Mucosa of stomach (tissue), 1 donor: ENCODE measurements around the gene PADI3.

Source experiments
- H3K27me3 ChIP-seq: one replicate; pipeline ENCODE4 v1.7.0; 2013; ENCODE audit warnings: mild to moderate bottlenecking, low read length; ENCODE audit not compliant: control insufficient read depth, insufficient read depth
- H3K36me3 ChIP-seq: one replicate; pipeline ENCODE4 v1.7.0; 2013; ENCODE audit warnings: low read length; ENCODE audit not compliant: control insufficient read depth, insufficient read depth
- H3K4me1 ChIP-seq: one replicate; pipeline ENCODE4 v1.7.0; 2013; ENCODE audit warnings: mild to moderate bottlenecking, low read length; ENCODE audit not compliant: control insufficient read depth, insufficient read depth
- H3K4me3 ChIP-seq: one replicate; pipeline ENCODE4 v1.7.0; 2013; ENCODE audit warnings: low read length
- H3K9ac ChIP-seq: one replicate; pipeline ENCODE4 v1.7.0; 2013; ENCODE audit warnings: mild to moderate bottlenecking, low read length, moderate library complexity
- H3K9me3 ChIP-seq: one replicate; pipeline ENCODE4 v1.7.0; 2013; ENCODE audit warnings: mild to moderate bottlenecking, low read length, moderate library complexity; ENCODE audit not compliant: control insufficient read depth
- donor health status: Pancreatic carcinoma.

Gene PADI3

GRCh38 chr1:17217607-17218006, 31.3 kb upstream of the PADI3 start:
- peaks cover 5% of the 10 kb centered on the region for H3K4me1 ChIP-seq
- no peaks in the 10 kb centered on the region for H3K9me3 ChIP-seq
- peaks cover 25% of the 10 kb centered on the region for H3K27me3 ChIP-seq
- no peak overlapping the region for H3K4me3 ChIP-seq
- H3K9ac ChIP-seq, result no peak overlapping the region
- no peaks in the 10 kb centered on the region for H3K36me3 ChIP-seq

GRCh38 chr1:17218939-17219338, 30.0 kb upstream of the PADI3 start:
- no peak overlapping the region for H3K9ac ChIP-seq
- H3K36me3 ChIP-seq, result no peaks in the 10 kb centered on the region
- H3K4me1 ChIP-seq, result no peaks in the 10 kb centered on the region
- no peaks in the 10 kb centered on the region for H3K9me3 ChIP-seq
- H3K27me3 ChIP-seq, result peaks cover 17% of the 10 kb centered on the region
- H3K4me3 ChIP-seq, result no peak overlapping the region

DNA sequence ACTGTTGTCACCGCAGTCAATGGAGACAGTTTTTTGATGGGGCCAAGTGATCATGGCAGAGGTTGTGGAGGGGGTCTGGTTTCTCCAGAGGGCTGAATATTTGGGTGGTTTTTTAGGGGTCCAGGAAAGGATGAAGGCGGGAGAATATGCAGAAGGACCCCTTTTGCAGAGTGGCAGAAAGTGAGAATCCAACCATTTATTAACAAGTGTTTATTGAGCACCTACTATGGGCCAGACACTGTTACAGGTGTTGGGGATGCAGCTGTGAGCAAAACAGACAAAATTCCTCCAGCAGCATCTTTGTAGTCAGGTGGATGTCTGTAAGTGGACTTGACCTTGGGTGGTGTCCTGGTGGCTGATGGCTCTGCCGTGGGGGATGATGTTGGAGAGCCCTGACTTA, 28.6 kb upstream of the PADI3 start:
- no peak overlapping the region for H3K4me3 ChIP-seq
- peaks cover 17% of the 10 kb centered on the region for H3K27me3 ChIP-seq
- no peaks in the 10 kb centered on the region for H3K4me1 ChIP-seq
- H3K9me3 ChIP-seq, result no peaks in the 10 kb centered on the region
- H3K36me3 ChIP-seq, result no peaks in the 10 kb centered on the region
- H3K9ac ChIP-seq, result no peak overlapping the region

DNA sequence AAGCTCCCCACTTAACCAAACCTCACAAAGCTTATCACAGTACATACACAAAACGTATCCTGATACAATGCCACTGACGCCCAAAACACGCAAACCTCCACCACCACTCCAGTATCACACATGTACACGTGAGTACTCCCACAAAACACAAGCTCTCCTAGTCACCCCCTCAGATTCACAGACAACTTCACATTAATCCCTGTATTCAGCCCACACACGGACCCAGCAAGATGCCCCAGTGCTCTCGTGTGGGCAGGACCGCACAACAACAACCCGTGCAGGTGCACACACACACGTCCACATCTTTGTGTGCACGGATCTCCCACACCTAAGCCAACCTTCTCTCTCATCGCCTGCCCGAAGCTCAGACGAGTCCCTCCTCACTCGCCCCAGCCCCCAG, 26.3 kb upstream of the PADI3 start:
- Histone ChIP-seq H3K9me3 (no peaks in the 10 kb centered on the region), H3K27me3 (peaks cover 13% of the 10 kb centered on the region), H3K4me1 (no peaks in the 10 kb centered on the region), H3K4me3 (no peak overlapping the region), H3K9ac (no peak overlapping the region), H3K36me3 (no peaks in the 10 kb centered on the region)

DNA sequence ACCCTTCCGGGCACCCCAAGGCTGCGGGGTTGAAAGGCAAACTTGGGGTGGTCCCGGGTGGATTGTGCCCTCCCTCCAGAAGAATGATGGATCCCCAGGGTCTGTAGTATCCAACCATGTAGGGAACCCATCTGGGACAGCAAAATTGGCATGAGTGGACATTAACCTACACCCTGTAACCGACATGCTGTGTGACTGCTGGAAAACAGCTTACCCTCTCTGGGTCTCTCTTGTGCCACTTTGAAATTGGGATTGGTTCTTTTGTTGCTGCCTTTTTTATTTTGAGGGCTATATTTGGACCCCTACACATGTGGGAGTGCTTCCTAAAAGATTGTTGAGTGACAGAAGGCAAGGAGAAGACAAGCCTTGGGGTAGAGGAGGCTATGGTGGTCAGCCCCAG, 24.5 kb upstream of the PADI3 start:
- Histone ChIP-seq H3K4me1 (peaks cover 5% of the 10 kb centered on the region), H3K36me3 (no peaks in the 10 kb centered on the region), H3K27me3 (peaks cover 10% of the 10 kb centered on the region), H3K9me3 (no peaks in the 10 kb centered on the region), H3K4me3 (no peak overlapping the region), H3K9ac (no peak overlapping the region)

- H3K9me3 ChIP-seq, result no peaks in the 10 kb centered on the region
- peaks cover 7% of the 10 kb centered on the region for H3K27me3 ChIP-seq
- no peak overlapping the region for H3K4me3 ChIP-seq
These were observed 23.8 kb upstream of the PADI3 start for GRCh38 chr1:17225140-17225539.

GRCh38 chr1:17227358-17227915, 21.5 kb upstream of the PADI3 start:
- Histone ChIP-seq H3K36me3 (no peaks in the 10 kb centered on the region), H3K4me1 (peaks cover 10% of the 10 kb centered on the region), H3K9ac (no peak overlapping the region), H3K27me3 (no peaks in the 10 kb centered on the region), H3K4me3 (no peak overlapping the region), H3K9me3 (no peaks in the 10 kb centered on the region)

More at GRCh38 chr1:17225140-17225539, 23.8 kb upstream of the PADI3 start:
- H3K36me3 ChIP-seq, result no peaks in the 10 kb centered on the region
- peaks cover 10% of the 10 kb centered on the region for H3K4me1 ChIP-seq
- no peak overlapping the region for H3K9ac ChIP-seq

DNA sequence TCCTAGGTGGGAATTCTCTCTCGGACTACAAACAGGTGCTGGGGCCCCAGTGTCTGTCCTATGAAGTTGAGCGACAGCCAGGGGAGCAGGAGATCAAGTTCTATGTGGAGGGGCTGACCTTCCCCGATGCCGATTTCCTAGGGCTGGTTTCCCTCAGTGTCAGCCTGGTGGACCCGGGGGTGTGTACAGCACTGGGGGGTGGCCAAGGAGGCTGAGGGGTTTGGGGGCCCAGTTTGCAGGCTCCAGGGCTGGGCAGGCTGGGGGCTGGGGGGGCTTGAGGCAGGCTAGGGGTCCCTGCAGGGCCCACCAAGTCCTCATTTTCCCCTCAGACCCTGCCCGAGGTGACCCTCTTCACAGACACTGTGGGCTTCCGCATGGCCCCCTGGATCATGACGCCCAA, 20.3 kb upstream of the PADI3 start:
- Histone ChIP-seq H3K9ac (no peak overlapping the region), H3K27me3 (peaks cover 6% of the 10 kb centered on the region), H3K36me3 (no peaks in the 10 kb centered on the region), H3K4me3 (no peak overlapping the region), H3K9me3 (no peaks in the 10 kb centered on the region), H3K4me1 (peaks cover 11% of the 10 kb centered on the region)

- H3K36me3 ChIP-seq, result no peaks in the 10 kb centered on the region
- peaks cover 16% of the 10 kb centered on the region for H3K4me1 ChIP-seq
- H3K27me3 ChIP-seq, result peaks cover 6% of the 10 kb centered on the region
- H3K4me3 ChIP-seq, result no peak overlapping the region
- H3K9ac ChIP-seq, result no peak overlapping the region
- no peaks in the 10 kb centered on the region for H3K9me3 ChIP-seq
These were observed 19.5 kb upstream of the PADI3 start for GRCh38 chr1:17229379-17229778.

- Histone ChIP-seq H3K36me3 (no peaks in the 10 kb centered on the region), H3K9ac (no peak overlapping the region), H3K4me1 (peaks cover 16% of the 10 kb centered on the region), H3K27me3 (peaks cover 6% of the 10 kb centered on the region), H3K4me3 (no peak overlapping the region), H3K9me3 (no peaks in the 10 kb centered on the region)
These were observed 18.8 kb upstream of the PADI3 start for GRCh38 chr1:17230106-17230505.

GRCh38 chr1:17230671-17231310, 18.1 kb upstream of the PADI3 start:
- H3K9ac ChIP-seq, result no peak overlapping the region
- no peaks in the 10 kb centered on the region for H3K9me3 ChIP-seq
- peaks cover 11% of the 10 kb centered on the region for H3K27me3 ChIP-seq
- no peak overlapping the region for H3K4me3 ChIP-seq
- peaks cover 16% of the 10 kb centered on the region for H3K4me1 ChIP-seq
- no peaks in the 10 kb centered on the region for H3K36me3 ChIP-seq

GRCh38 chr1:17232759-17233661, 15.9 kb upstream of the PADI3 start:
- H3K4me1 ChIP-seq, result peaks cover 16% of the 10 kb centered on the region
- H3K27me3 ChIP-seq, result peaks cover 12% of the 10 kb centered on the region
- no peaks in the 10 kb centered on the region for H3K9me3 ChIP-seq
- no peak overlapping the region for H3K9ac ChIP-seq
- H3K4me3 ChIP-seq, result no peak overlapping the region
- H3K36me3 ChIP-seq, result no peaks in the 10 kb centered on the region
